ENCODE measurements around the gene SMARCAL1.
"Not testable (repeated sequence)": the region's sequence is repeated elsewhere in the genome, so short reads cannot be mapped to it uniquely, and the experiment has no call there.

Gene SMARCAL1

GRCh38 chr2:216503159-216503629 is 90.9 kb downstream of the SMARCAL1 start:
- no peak for DNase-seq

GRCh38 chr2:216503697-216504375 is 91.6 kb downstream of the SMARCAL1 start:
- DNase-seq, result no peak

- DNase-seq, result no peak
These were observed 92.1 kb downstream of the SMARCAL1 start for GRCh38 chr2:216504376-216504762.

- no peak for DNase-seq
These were observed 93.1 kb downstream of the SMARCAL1 start for GRCh38 chr2:216505133-216506106.

- DNase-seq, result no peak
These were observed 95.2 kb downstream of the SMARCAL1 start for GRCh38 chr2:216507220-216508160.

GRCh38 chr2:216508229-216508628 is 95.9 kb downstream of the SMARCAL1 start:
- no peak for DNase-seq

- no peak for DNase-seq
These were observed 104.6 kb downstream of the SMARCAL1 start for GRCh38 chr2:216516730-216517350.

GRCh38 chr2:216517447-216518225 is 105.4 kb downstream of the SMARCAL1 start:
- no peak for DNase-seq

- DNase-seq, result not testable (repeated sequence)
These were observed 106.4 kb downstream of the SMARCAL1 start for GRCh38 chr2:216518566-216519119.

- DNase-seq, result peak; percentile 74
These were observed 107.0 kb downstream of the SMARCAL1 start for GRCh38 chr2:216519154-216519762.

GRCh38 chr2:216520112-216520511 is 107.8 kb downstream of the SMARCAL1 start:
- no peak for DNase-seq

GRCh38 chr2:216522892-216523502 is 110.7 kb downstream of the SMARCAL1 start:
- no peak for DNase-seq

- no peak for DNase-seq
These were observed 113.7 kb downstream of the SMARCAL1 start for GRCh38 chr2:216525972-216526371.

- no peak for DNase-seq
These were observed 114.7 kb downstream of the SMARCAL1 start for GRCh38 chr2:216526939-216527338.

GRCh38 chr2:216527600-216527999 is 115.3 kb downstream of the SMARCAL1 start:
- no peak for DNase-seq

- DNase-seq, result no peak
These were observed 120.3 kb downstream of the SMARCAL1 start for GRCh38 chr2:216532562-216532961.
